Stimulated activated CD4-positive, alpha-beta T cell treated with anti-CD3 and anti-CD28 coated beads, Interleukin-12 subunit alpha, Interleukin-12 subunit beta, amount 100 ng/mL, for 48 hours (primary cell): ENCODE results near the gene SEC63.

Experiments used
- DNase-seq, 3 donors: peaks; one replicate each; pipeline ENCODE4 v3.0.0-alpha.2; 2020; ENCODE audit warnings: low read depth in 2 of 3, low spot score in 1 of 3

Gene SEC63

DNA sequence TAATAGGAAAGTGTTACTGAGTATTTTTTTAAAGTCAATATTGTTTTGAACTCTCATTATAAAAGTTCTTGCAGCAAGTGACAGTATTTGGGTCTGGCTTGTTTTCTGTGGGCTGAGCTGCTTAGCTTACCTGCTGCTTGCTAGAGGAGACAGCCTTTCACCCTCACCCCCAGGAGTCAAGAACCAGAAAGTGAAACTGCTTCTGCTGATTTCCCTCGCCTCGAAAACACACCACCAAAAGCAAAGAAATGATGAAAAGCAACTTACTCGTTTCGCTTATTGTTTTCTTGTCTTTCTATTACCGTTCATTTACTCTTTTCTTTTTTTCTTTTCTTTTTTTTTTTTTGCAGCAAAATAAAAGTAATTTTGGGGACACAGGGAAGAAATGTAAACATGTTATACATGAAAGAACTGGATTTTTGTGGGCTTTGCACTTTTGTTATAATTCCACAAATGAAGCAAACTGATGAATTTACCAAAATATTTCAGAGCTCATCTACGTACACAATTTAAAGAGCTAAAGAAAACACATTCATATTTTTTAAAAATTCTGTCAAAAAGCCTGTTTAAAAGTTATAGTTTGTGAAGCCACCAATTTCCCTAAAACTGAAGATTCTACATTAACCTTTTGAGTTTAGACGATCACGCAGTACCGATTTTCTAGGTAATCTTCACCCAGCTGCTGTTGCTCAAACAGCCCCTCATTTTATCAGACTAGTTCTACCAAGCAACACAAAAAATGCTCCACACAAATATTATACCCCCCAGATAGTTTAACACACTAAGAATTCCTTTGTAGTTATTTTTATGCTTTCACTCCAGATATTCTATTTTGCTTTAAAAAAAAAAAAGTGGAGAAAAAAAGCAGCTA, 135.6 kb downstream of the SEC63 start:
- peak in 1 of 3 donors; percentile 31 for DNase-seq

DNA sequence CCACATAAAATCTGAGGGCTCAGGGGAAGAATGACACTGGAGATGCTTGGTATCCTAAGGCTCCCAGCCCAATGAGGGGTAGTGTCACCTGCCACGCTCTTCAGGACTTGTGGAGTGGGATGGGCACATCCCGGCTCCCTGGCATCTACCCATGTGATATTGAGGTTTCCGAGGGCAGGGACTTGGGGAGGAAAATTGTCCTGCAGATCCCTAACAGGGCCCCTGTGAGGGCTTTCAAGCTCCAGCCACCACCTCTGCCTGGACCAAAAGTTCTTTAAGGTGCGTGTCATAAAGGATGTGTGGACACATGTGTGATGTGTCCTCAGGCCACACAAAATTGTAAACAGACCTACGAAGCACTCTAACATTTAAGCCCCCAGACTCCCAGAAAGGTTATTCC, 136.4 kb downstream of the SEC63 start:
- no peak for DNase-seq

DNA sequence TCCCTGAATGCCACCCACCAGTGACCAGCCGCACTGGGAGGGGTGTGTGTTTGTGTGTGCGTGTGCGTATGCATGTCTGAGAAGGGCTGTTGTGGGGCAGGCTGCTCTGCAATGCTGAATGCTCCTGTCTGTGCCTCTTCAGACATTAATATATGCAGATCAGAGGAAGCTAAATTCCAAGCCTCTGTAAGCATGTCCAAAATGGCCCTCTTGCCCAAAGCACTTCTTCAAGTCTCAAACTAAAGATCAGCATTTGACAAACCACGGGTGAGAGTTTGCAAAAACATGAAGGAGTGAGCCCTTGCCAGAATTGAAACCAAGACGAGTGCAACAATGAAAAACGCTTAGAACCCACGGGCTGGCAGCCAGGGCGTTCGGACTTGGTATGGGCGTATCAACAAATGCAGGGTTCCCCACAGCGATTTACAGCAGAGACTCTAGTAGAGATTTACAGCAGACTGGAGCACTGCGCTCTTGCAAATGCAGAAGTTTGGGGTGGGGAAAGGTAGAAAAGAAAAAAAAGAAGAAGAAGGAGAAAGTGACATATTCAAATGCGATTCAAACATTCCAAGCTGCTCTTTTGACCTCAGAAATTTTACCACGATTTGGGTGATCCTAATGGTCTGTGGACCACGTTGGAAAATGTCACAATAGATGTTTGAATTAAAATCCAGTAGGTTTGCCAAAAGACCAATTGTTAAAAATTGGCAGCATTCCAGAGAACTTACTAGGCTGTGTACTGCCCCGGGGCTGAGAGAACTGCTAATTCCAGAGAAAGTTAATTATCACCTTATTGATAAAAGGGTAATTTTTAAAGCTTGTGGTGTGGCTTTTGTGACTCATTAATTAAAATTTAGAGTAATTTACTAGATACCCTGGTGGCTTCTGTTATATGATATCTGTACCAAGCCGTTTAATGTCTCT, 137.4 kb downstream of the SEC63 start:
- peak in 1 of 3 donors; percentile 32 for DNase-seq

DNA sequence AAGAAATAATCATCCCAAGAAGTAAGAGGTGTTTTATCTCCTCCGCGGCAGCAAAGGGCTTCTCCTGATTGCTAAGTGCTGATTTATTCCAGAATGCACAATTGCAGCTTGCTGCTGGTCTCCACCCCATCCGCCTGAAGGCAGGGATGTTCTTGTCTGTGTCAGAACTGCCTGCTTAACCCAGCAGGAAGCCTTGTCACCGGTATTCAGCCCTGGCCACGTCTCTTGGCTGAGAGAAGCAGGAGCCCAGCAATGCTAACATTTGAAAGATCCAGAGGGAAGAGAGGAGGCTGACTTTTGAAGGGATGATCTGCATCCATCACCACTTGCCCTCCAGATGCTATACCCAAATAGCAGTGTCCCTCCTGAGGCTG, 138.1 kb downstream of the SEC63 start:
- DNase-seq = no peak

DNA sequence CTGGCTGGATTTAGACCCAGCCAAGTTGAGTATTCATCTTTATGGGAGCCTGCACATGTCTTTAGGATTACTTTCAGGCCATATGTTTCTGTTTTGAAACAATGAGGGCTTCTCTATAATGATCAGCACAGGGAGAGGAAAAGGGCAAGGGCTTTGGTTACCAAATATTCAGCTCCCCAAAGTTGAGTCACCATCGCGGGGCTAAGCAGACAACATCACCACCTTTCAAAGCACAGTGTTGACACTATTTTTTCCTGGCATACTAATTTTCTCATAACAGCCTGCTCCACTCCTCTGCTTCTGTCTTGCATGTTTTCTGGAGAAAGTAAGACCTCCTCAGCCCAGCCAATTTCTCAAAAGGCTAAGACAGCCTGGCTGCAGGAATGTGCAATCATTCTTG, 138.8 kb downstream of the SEC63 start:
- DNase-seq = no peak

DNA sequence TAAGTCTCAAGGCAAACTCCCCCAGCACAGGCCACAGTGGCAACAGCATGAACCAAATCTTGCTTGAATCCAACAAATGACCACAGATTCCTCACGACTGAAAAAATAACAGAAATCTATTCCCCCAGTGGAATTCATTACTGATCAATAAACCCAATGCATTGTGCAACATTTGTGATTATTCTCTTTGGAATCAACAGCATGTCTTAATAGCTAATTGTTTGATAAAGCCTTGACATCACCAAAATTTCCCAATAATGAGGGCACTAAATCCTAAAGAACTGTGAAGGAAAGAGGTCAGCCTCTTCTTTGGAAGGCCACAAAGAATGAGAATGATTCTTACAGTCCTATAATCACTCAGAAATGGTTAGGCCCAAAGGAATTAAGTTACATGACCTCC, 139.7 kb downstream of the SEC63 start:
- DNase-seq = no peak

DNA sequence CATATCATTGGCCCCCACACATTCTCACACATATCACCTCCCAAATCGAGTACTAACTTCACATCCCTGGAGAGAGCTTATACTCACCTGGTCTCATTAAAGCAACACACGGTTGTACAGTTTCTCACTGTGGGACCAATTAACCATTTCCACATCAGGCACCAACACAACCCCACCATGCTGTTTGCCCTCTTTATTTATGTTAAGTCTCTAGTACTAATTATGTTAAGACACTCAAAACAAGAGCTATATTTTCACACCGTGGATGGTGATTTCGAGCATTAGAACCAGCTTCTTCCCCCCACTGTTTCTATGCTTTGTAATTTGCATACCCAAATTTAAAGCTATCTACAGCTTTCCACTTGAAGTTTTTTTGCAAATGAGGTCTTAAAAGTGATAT, 140.2 kb downstream of the SEC63 start:
- no peak for DNase-seq
